HG02623 (cell line): ENCODE data around the gene IL1A.

Experiments used
- ATAC-seq: cut with Tn5 transposase; IDR thresholded peaks from one replicate; pipeline ENCODE4 v1.9.1; 2021; ENCODE audit warnings: moderate library complexity; ENCODE audit not compliant: unreplicated experiment

The IL1A gene

GRCh38 chr2:112728029-112728362 is 56.3 kb downstream of the IL1A start:
- no peak for ATAC-seq

- no peak for ATAC-seq
Observed at GRCh38 chr2:112727276-112728028, 56.8 kb downstream of the IL1A start.

GRCh38 chr2:112726487-112727190 is 57.7 kb downstream of the IL1A start:
- peak; percentile 81 for ATAC-seq

GRCh38 chr2:112725545-112726457 is 58.5 kb downstream of the IL1A start:
- ATAC-seq = peak; percentile 35

GRCh38 chr2:112724591-112725525 is 59.4 kb downstream of the IL1A start:
- ATAC-seq = no peak

- ATAC-seq = no peak
Observed at GRCh38 chr2:112723995-112724394, 60.3 kb downstream of the IL1A start.
